ENCODE data around the gene GRM3. TPM values are rescaled to one million over a fixed set of nuclear protein-coding genes. Genes with fewer than 3 reads are reported as not detected.

GRM3 gene
- total RNA-seq, 1 donor from 2014 or later: not detected

DNA sequence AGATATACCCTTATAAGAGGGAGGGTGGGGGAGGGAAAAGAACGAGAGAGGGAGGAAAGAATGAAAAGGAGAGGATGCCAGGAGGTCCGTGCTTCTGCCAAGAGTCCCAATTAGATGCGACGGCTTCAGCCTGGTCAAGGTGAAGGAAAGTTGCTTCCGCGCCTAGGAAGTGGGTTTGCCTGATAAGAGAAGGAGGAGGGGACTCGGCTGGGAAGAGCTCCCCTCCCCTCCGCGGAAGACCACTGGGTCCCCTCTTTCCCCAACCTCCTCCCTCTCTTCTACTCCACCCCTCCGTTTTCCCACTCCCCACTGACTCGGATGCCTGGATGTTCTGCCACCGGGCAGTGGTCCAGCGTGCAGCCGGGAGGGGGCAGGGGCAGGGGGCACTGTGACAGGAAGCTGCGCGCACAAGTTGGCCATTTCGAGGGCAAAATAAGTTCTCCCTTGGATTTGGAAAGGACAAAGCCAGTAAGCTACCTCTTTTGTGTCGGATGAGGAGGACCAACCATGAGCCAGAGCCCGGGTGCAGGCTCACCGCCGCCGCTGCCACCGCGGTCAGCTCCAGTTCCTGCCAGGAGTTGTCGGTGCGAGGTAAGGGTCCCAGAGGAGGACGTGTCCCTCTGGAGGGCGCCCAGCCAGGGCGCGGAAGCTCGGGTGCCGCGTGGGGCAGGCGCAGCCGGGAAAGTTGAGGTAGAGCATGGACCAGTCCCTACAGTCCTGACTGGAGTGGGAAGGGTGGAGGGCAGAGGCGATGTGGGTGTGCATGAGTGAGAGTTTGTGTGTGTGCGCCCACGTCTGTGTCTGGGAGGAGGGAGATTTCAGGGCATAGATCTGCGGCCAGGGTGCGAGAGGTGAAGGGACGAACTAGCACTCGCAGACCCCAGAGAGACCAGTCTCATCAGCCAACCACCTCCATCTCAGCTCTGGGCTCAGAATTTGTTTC is 844 bp downstream of the GRM3 start:
- H3K4me3 ChIP-seq: peak overlapping the region; percentile 28

DNA sequence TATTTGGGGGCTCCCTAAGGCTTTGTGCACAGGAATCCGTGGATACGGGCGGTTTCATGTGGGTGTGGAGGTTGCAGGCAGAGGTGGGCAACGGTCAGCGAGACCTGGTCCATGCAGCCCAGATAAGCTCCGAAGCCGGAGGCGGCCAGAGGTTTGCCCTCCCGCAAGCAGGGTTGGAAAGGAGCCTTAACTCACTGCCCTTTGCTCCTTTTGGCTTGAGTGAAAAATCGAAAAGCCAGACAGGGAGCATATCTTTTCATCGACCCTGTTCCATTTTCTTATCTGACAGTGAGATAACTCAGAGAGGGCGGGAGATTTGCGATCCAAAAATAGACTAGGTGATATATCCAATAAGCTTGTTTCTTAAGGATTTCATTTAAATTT is 1.5 kb downstream of the GRM3 start:
- Histone ChIP-seq H3K4me3 (no peak overlapping the region), H3K27ac (no peak overlapping the region), H3K36me3 (no peaks in the 10 kb centered on the region), H3K4me1 (peaks cover 9% of the 10 kb centered on the region), H3K27me3 (ENCODE audit: low read depth) (peaks cover 43% of the 10 kb centered on the region), H3K9me3 (no peaks in the 10 kb centered on the region)
- intact Hi-C loops (cut with DNase I): no loop called here
- ATAC-seq: peak in 1 of 2 donors; percentile 17
- TF ChIP-seq, protein P1, sequence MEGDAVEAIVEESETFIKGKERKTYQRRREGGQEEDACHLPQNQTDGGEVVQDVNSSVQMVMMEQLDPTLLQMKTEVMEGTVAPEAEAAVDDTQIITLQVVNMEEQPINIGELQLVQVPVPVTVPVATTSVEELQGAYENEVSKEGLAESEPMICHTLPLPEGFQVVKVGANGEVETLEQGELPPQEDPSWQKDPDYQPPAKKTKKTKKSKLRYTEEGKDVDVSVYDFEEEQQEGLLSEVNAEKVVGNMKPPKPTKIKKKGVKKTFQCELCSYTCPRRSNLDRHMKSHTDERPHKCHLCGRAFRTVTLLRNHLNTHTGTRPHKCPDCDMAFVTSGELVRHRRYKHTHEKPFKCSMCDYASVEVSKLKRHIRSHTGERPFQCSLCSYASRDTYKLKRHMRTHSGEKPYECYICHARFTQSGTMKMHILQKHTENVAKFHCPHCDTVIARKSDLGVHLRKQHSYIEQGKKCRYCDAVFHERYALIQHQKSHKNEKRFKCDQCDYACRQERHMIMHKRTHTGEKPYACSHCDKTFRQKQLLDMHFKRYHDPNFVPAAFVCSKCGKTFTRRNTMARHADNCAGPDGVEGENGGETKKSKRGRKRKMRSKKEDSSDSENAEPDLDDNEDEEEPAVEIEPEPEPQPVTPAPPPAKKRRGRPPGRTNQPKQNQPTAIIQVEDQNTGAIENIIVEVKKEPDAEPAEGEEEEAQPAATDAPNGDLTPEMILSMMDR (IDR thresholded peaks at IDR 0.05): no peak
- DNase-seq: no peak

More for the DNA sequence above, 844 bp downstream of the GRM3 start:
- H3K36me3 ChIP-seq: no peaks in the 10 kb centered on the region
- DNase-seq (no peak), ATAC-seq (peak; percentile 53)
- no peaks in the 10 kb centered on the region for H3K9me3 ChIP-seq
- H3K27ac ChIP-seq: no peak overlapping the region
- intact Hi-C loops (cut with DNase I): no loop called here
- peaks cover 43% of the 10 kb centered on the region for H3K27me3 ChIP-seq (ENCODE audit: low read depth)
- TF ChIP-seq, protein P1 (IDR thresholded peaks at IDR 0.05): no peak
- peaks cover 9% of the 10 kb centered on the region for H3K4me1 ChIP-seq

DNA sequence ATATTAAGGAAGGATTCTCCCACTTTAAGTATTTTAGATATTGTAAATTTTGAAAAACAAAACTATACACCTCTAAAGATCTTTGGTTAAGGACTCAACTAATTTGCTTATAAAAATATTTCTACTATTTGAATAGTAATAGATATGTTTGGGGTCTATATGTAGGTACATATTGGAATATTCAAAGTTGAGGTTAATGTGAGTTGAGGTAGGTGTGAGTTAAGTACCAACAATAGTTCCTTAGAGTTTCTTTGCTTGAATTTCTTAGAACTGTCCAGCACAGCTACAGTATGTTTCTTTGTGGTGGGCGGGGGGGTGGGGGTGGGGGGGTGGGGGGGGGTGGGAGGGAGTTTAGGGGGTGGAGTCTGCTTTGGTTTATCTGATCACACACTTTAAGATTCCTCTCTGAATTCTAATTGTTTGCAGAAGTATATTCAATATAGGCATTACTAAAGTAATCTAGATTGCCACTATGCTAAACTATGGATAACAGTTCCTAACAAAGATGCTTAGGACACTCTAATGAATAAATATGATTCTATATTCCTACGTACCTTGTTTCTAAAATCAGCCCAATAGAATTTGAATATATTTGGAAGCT is 2.1 kb downstream of the GRM3 start:
- Histone ChIP-seq H3K36me3 (no peaks in the 10 kb centered on the region), H3K4me3 (no peak overlapping the region), H3K4me1 (peaks cover 9% of the 10 kb centered on the region), H3K9me3 (no peaks in the 10 kb centered on the region), H3K27me3 (ENCODE audit: low read depth) (peaks cover 40% of the 10 kb centered on the region), H3K27ac (no peak overlapping the region)
- DNase-seq (no peak), ATAC-seq (no peak)
- intact Hi-C loops (cut with DNase I): no loop called here
- TF ChIP-seq, protein P1 (IDR thresholded peaks at IDR 0.05): no peak

DNA sequence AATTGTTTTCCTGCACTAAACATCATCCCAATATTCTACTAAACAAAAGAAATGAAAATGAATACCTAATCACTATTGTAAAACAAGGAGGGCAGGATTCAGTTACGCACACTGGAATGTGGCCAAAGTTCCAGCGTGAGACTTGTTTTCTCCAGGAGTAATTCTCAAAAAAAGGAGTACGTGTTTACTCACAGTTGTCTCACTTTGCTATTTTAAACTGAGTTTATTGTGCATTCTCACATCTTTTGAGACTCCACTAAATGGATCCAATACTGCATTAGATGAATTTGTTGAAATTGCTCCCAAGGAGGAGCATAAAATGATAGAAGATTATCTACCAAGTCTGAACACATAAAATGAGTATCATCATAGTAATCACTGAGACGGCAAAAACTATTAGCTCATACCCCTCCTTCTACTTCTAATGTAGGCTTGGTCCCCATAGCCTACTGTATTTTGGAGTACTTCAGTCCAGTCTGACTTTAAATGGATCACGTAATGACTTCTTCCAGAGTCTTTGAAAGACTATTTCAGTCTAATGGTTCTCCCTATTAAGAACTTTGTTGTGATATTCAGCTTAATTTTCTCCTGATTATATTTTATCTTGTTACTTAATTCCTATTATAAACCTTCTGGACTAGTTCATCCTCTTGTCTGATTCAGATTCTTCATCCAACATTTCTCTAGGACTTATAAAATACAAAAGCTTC is 3.8 kb downstream of the GRM3 start:
- intact Hi-C loops (cut with DNase I): no loop called here
- Histone ChIP-seq H3K36me3 (no peaks in the 10 kb centered on the region), H3K27me3 (ENCODE audit: low read depth) (peaks cover 26% of the 10 kb centered on the region), H3K4me1 (peaks cover 9% of the 10 kb centered on the region), H3K27ac (no peak overlapping the region), H3K9me3 (no peaks in the 10 kb centered on the region), H3K4me3 (no peak overlapping the region)
- TF ChIP-seq, protein P1 (IDR thresholded peaks at IDR 0.05): no peak
- no peak for DNase-seq
- no peak for ATAC-seq

DNA sequence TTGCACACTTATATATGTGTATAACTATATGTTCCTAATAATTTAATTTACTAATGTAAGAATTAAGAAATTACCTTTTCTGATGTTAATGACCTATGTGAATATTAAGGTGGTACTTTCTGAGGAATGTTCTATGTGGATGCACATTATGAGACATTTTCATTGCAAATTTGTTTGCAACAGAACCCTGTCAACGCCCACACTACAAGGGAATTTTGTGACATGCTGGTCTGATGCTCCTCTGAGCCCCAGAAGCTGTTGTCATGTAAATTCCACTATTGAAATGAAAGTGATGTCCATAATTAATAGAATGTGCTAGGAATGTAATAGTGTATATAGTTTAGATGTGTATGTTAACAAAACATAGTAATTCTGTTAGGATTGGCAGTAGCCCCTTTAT is 4.5 kb downstream of the GRM3 start:
- Histone ChIP-seq H3K27me3 (ENCODE audit: low read depth) (peaks cover 22% of the 10 kb centered on the region), H3K9me3 (no peaks in the 10 kb centered on the region), H3K27ac (no peak overlapping the region), H3K4me3 (no peak overlapping the region), H3K36me3 (no peaks in the 10 kb centered on the region), H3K4me1 (peaks cover 9% of the 10 kb centered on the region)
- TF ChIP-seq, protein P1 (IDR thresholded peaks at IDR 0.05): no peak
- DNase-seq: no peak
- intact Hi-C loops (cut with DNase I): no loop called here
- ATAC-seq: no peak
